Measurements from ENCODE around the gene BAMBI.

DNA sequence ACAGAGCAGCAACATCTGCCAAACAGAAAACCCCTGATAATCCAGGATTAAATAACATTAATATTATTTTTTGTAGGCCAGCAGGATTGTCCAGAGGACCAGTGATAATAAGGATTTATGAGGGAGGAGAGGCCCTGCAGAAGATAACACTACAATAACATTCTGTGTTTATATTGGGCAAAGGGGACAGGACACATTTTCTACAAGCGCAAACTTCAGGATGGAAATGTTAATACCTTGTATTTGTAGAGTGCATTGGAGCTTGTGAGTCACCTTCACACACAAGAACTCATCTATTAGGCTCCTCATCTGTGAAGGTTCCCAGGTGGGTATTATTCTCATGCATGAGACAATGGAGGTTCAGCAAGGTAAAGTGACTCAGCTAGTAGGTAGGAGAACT lies 51.0 kb downstream of the BAMBI start:
- TF ChIP-seq, protein P1, sequence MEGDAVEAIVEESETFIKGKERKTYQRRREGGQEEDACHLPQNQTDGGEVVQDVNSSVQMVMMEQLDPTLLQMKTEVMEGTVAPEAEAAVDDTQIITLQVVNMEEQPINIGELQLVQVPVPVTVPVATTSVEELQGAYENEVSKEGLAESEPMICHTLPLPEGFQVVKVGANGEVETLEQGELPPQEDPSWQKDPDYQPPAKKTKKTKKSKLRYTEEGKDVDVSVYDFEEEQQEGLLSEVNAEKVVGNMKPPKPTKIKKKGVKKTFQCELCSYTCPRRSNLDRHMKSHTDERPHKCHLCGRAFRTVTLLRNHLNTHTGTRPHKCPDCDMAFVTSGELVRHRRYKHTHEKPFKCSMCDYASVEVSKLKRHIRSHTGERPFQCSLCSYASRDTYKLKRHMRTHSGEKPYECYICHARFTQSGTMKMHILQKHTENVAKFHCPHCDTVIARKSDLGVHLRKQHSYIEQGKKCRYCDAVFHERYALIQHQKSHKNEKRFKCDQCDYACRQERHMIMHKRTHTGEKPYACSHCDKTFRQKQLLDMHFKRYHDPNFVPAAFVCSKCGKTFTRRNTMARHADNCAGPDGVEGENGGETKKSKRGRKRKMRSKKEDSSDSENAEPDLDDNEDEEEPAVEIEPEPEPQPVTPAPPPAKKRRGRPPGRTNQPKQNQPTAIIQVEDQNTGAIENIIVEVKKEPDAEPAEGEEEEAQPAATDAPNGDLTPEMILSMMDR (IDR thresholded peaks at IDR 0.05; ENCODE audit: insufficient read depth, low read depth, low read length) = no peak
- TF ChIP-seq EZH2 (IDR thresholded peaks at IDR 0.05; ENCODE audit: insufficient read depth, low read length) = no peak

All from astrocyte (in vitro differentiated cells and primary cell).